B cell (primary cell): ENCODE results near the gene CACNA1D. TPM values are rescaled to one million over a fixed set of nuclear protein-coding genes. Genes with fewer than 3 reads are reported as not detected.

Source experiments
- ATAC-seq: fragments of 200-7000 bp; cut with Tn5 transposase; one replicate; pipeline ENCODE4 v1.10.0; 2021; ENCODE audit warnings: low read depth, mild to moderate bottlenecking, moderate number of reproducible peaks, moderate library complexity
- CTCF ChIA-PET: fragments of 350-600 bp; sonication (Branson Sonifier 250); formaldehyde crosslinking; loops from one replicate; lab custom pipeline; 2021; ENCODE audit warnings: antibody characterized with exemption, inconsistent platforms; lab: Charles Lee
- POLR2A ChIA-PET: fragments of 350-600 bp; sonication (Branson Sonifier 250); formaldehyde crosslinking; loops from one replicate; lab custom pipeline; 2021; ENCODE audit warnings: antibody characterized with exemption; lab: Charles Lee
- DNase-seq: peaks from one replicate; pipeline ENCODE4 v3.0.0; 2013
- H2AFZ ChIP-seq: 2 replicates; pipeline ENCODE4 v1.6.1; 2012; ENCODE audit warnings: mild to moderate bottlenecking, low read depth, low read length; ENCODE audit not compliant: insufficient read depth, poor library complexity, severe bottlenecking
- H3K27ac ChIP-seq, 2 donors: 1 replicate in 1 of 2; 2 replicates in 1 of 2; pipeline ENCODE4 v1.5.1; 2012 to 2013; ENCODE audit warnings: low read length in 2 of 2, mild to moderate bottlenecking in 2 of 2, moderate library complexity in 1 of 2
- H3K27me3 ChIP-seq, 4 experiments: fragments of 200-600 bp in 1 of 4; sonication (generic) in 1 of 4; replicated peaks in 1 of 4; 1 replicate in 2 of 4; 2 replicates in 2 of 4; pipeline versions ENCODE4 v1.6.1 to v1.7.0; 2013 to 2016; ENCODE audit warnings: low read length in 3 of 4, mild to moderate bottlenecking in 2 of 4, mixed read lengths in 1 of 4, moderate library complexity in 1 of 4; ENCODE audit not compliant: insufficient read depth in 4 of 4, control insufficient read depth in 3 of 4; ENCODE audit errors: control extremely low read depth in 1 of 4
- H3K36me3 ChIP-seq, 2 experiments: replicated peaks in 1 of 2; 1 replicate in 1 of 2; 2 replicates in 1 of 2; pipeline versions ENCODE4 v1.6.1 to v1.7.1; 2013; ENCODE audit warnings: low read length in 1 of 2; ENCODE audit not compliant: insufficient read depth in 2 of 2, control insufficient read depth in 1 of 2; ENCODE audit errors: control extremely low read depth in 1 of 2, extremely low read depth in 1 of 2
- H3K4me1 ChIP-seq, 2 donors: fragments of 200-600 bp in 1 of 2; sonication (generic) in 1 of 2; 1 replicate in 1 of 2; 2 replicates in 1 of 2; pipeline versions ENCODE4 v1.5.1 to v1.6.1; 2013 to 2017; ENCODE audit warnings: low read length in 2 of 2; ENCODE audit not compliant: control insufficient read depth in 2 of 2, insufficient read depth in 2 of 2
- H3K4me2 ChIP-seq: replicated peaks from 2 replicates; pipeline ENCODE3; 2012; ENCODE audit warnings: mild to moderate bottlenecking, low read depth, low read length; ENCODE audit not compliant: poor library complexity, severe bottlenecking
- H3K4me3 ChIP-seq, 5 experiments: fragments of 200-600 bp in 1 of 5; sonication (generic) in 1 of 5; 1 replicate in 3 of 5; 2 replicates in 2 of 5; pipeline versions ENCODE4 v1.5.1 to v1.7.0; 2011 to 2016; ENCODE audit warnings: low read length in 4 of 5, mild to moderate bottlenecking in 4 of 5, low read depth in 2 of 5, control low read depth in 1 of 5, moderate library complexity in 1 of 5; ENCODE audit not compliant: insufficient read depth in 1 of 5; ENCODE audit errors: control extremely low read depth in 1 of 5, extremely low read depth in 1 of 5
- H3K79me2 ChIP-seq: fragments of 200-600 bp; sonication (generic); one replicate; pipeline ENCODE4 v1.6.0; 2016; ENCODE audit warnings: low read length; ENCODE audit not compliant: control insufficient read depth, insufficient read depth
- H3K9ac ChIP-seq: fragments of 200-600 bp; sonication (generic); 2 replicates; pipeline ENCODE4 v1.6.1; 2017; ENCODE audit warnings: mild to moderate bottlenecking, low read length, moderate library complexity
- H3K9me3 ChIP-seq, 3 donors: one replicate each; pipeline versions ENCODE4 v1.6.1 to v1.7.1; 2013; ENCODE audit warnings: low read length in 2 of 3; ENCODE audit not compliant: control insufficient read depth in 2 of 3, insufficient read depth in 1 of 3; ENCODE audit errors: control extremely low read depth in 1 of 3
- H4K20me1 ChIP-seq: 2 replicates; pipeline ENCODE4 v1.6.0; 2012; ENCODE audit warnings: mild to moderate bottlenecking, low read length; ENCODE audit not compliant: insufficient read depth, control insufficient read depth, poor library complexity, severe bottlenecking
- H3K27ac Mint-ChIP-seq: one replicate; pipeline ENCODE4 v1.8.0; 2021; ENCODE audit warnings: mixed read lengths
- H3K27me3 Mint-ChIP-seq: one replicate; pipeline ENCODE4 v1.8.0; 2021; ENCODE audit warnings: mixed read lengths
- H3K4me1 Mint-ChIP-seq: one replicate; pipeline ENCODE4 v1.8.0; 2021; ENCODE audit warnings: mixed read lengths
- H3K4me3 Mint-ChIP-seq: one replicate; pipeline ENCODE4 v1.8.0; 2021; ENCODE audit warnings: mixed read lengths
- H3K9me3 Mint-ChIP-seq: one replicate; pipeline ENCODE4 v1.8.0; 2022; ENCODE audit warnings: mixed read lengths; ENCODE audit not compliant: insufficient read depth
- CTCF ChIP-seq: fragments of 200-600 bp; IDR thresholded peaks from one replicate; pipeline ENCODE4 v1.8.0; 2022; ENCODE audit warnings: antibody characterized with exemption, mild to moderate bottlenecking
- EZH2 ChIP-seq: IDR thresholded peaks from 2 replicates; pipeline ENCODE4 v1.6.1; 2012; ENCODE audit warnings: borderline replicate concordance, low read depth, mild to moderate bottlenecking, moderate library complexity, low read length; ENCODE audit not compliant: insufficient read depth, poor library complexity, severe bottlenecking
- WGBS: methylation state at CpG from one replicate; pipeline ENCODE4 v1.1.5; 2013; ENCODE audit warnings: missing lambda C conversion rate; ENCODE audit not compliant: insufficient coverage; 5-methylcytosine and 5-hydroxymethylcytosine counted together
- intact Hi-C: fragments of 100-400 bp; cut with micrococcal nuclease; formaldehyde crosslinking; loops from one replicate; pipeline ENCODE4 v1.10.0; 2022
- polyA plus RNA-seq: library from polyadenylated mRNA; depleted of rRNA; stranded (reverse); fragments of >200 nt; gene quantifications from 2 replicates; pipeline ENCODE4 v1.2.3, GENCODE V29; 2012
- total RNA-seq, 2 donors: library from RNA; stranded (reverse); fragments of 120-200 nt in 1 of 2; gene quantifications; 1 replicate in 1 of 2; 2 replicates in 1 of 2; pipeline versions ENCODE4 v1.2.3 to v1.2.4, GENCODE V29; 2013 to 2022

CACNA1D gene
- total and polyA plus RNA-seq, 2 donors (not counting 1 experiment from before 2014, with no cell fraction given): 0.06 to 0.07 TPM

DNA sequence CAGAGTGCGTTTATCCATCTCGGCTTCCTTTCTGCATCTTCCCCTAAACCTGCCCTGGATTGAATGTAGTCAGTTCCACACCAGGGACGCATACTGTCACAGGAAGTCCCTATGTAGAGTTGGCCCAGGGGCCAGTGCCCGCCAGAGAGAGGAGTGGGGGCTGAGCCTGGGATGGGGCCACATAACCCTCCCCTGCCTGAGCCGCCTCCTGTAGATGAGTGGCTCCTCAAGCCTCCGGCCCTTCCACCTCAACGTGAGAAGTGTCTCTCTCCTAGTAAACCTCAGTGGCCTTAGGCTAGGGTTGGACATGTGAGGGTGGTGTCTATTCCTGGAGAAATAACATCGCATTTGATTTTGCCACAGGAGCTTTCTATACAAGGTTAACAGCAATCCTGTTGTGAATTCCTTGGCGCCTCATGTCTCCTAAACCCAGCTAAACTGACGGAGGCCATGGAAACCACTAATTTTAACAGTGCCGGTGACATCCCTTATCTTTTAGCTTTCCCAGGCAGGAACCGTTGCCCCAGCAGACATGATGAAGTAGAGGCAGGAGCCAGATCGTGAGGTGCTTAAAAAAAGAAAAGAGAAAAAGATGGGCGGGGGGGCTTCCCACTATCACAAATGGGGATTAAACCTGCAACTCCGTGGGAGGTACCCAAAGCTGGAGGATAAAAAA lies 180.7 kb downstream of the CACNA1D start:
- ATAC-seq (no peak), DNase-seq (no peak)
- CTCF ChIA-PET: no interaction called here
- H3K9ac ChIP-seq: no peak overlapping the region
- H3K79me2 ChIP-seq: no peaks in the 10 kb centered on the region
- H3K4me1 ChIP-seq: no peaks in the 10 kb centered on the region
- Mint-ChIP-seq H3K27ac (no peak overlapping the region), H3K9me3 (no peaks in the 10 kb centered on the region), H3K4me1 (no peaks in the 10 kb centered on the region), H3K4me3 (no peak overlapping the region), H3K27me3 (peaks cover 3% of the 10 kb centered on the region)
- no peaks in the 10 kb centered on the region for H3K9me3 ChIP-seq
- H3K4me2 ChIP-seq: no peak overlapping the region
- intact Hi-C loops: no loop called here
- no peaks in the 10 kb centered on the region for H3K36me3 ChIP-seq
- 100% methylated on average over 6 of the region's 15 CpGs for WGBS
- POLR2A ChIA-PET: no interaction called here
- peaks cover 0 to 2% (median 0%) of the 10 kb centered on the region in 4 experiments for H3K27me3 ChIP-seq
- H3K27ac ChIP-seq: no peak overlapping the region
- H2AFZ ChIP-seq: no peak overlapping the region
- TF ChIP-seq EZH2: no peak
- TF ChIP-seq CTCF: no peak
- H3K4me3 ChIP-seq: no peak overlapping the region
- H4K20me1 ChIP-seq: no peaks in the 10 kb centered on the region

DNA sequence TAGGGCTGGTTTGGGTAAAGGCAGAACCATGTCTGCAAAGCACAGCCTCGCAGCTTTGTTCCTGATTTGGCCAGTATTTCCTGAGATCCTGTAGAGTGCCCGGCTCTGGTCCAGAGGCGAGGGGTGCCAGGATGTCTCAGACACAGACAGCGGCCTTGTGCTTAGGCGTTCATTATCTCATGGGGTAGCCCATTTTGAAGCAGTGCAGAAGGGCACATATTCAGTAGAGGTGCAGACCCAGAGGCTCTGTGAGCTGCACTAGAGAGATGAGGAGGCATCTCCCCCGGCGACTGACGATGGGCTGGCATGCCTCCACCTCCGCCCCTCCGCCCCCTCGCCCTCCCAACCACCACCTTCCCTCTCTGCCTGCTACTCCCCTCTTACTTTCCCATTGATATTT lies 181.5 kb downstream of the CACNA1D start:
- H4K20me1 ChIP-seq: no peaks in the 10 kb centered on the region
- Mint-ChIP-seq H3K27ac (no peak overlapping the region), H3K4me3 (no peak overlapping the region), H3K9me3 (no peaks in the 10 kb centered on the region), H3K27me3 (peaks cover 11% of the 10 kb centered on the region), H3K4me1 (no peaks in the 10 kb centered on the region)
- DNase-seq (no peak), ATAC-seq (no peak)
- no peak overlapping the region for H2AFZ ChIP-seq
- no peaks in the 10 kb centered on the region for H3K79me2 ChIP-seq
- WGBS: 69% methylated on average over 5 of the region's 11 CpGs
- ChIA-PET CTCF (no interaction called here), POLR2A (no interaction called here)
- no peaks in the 10 kb centered on the region for H3K4me1 ChIP-seq
- TF ChIP-seq EZH2 (no peak), CTCF (no peak)
- intact Hi-C loops: no loop called here
- H3K9me3 ChIP-seq: no peaks in the 10 kb centered on the region
- no peak overlapping the region for H3K27ac ChIP-seq
- H3K27me3 ChIP-seq: peaks cover 0 to 2% (median 1%) of the 10 kb centered on the region in 4 experiments
- no peak overlapping the region for H3K4me2 ChIP-seq
- H3K4me3 ChIP-seq: no peak overlapping the region
- no peak overlapping the region for H3K9ac ChIP-seq
- H3K36me3 ChIP-seq: no peaks in the 10 kb centered on the region
